ENCODE results near the gene TBC1D24.

TBC1D24 gene

GRCh38 chr16:2458887-2459646 lies 15.9 kb upstream of the TBC1D24 start:
- H3K9me3 Mint-ChIP-seq: no peaks in the 10 kb centered on the region
- DNase-seq: no peak
- no peaks in the 10 kb centered on the region for H3K27me3 Mint-ChIP-seq
- peak overlapping the region; percentile 85 for H3K27ac Mint-ChIP-seq
- peak overlapping the region; percentile 81 for H3K4me3 Mint-ChIP-seq
- H3K4me1 Mint-ChIP-seq (ENCODE audit: low read depth): peaks cover 14% of the 10 kb centered on the region
- H3K36me3 Mint-ChIP-seq (ENCODE audit: low read depth): peaks cover 64% of the 10 kb centered on the region

GRCh38 chr16:2459647-2460390 lies 15.1 kb upstream of the TBC1D24 start, which contains the start of gene TEDC2:
Gene TEDC2 (plus strand): TSS chr16:2460109. CDS start chr16:2460145, 36 bp downstream.
- peaks cover 14% of the 10 kb centered on the region for H3K4me1 Mint-ChIP-seq (ENCODE audit: low read depth)
- H3K4me3 Mint-ChIP-seq: peak within 1 kb of the TSS; percentile 81
- H3K27ac Mint-ChIP-seq: peak within 1 kb of the TSS; percentile 85
- H3K27me3 Mint-ChIP-seq: no peaks in the 10 kb centered on the region
- DNase-seq: peak; percentile 97
- H3K36me3 Mint-ChIP-seq (ENCODE audit: low read depth): peaks cover 57% of the 10 kb centered on the region
- no peaks in the 10 kb centered on the region for H3K9me3 Mint-ChIP-seq

GRCh38 chr16:2460391-2460713 lies 14.6 kb upstream of the TBC1D24 start:
- Mint-ChIP-seq H3K36me3 (ENCODE audit: low read depth) (peaks cover 53% of the 10 kb centered on the region), H3K27ac (no peak overlapping the region), H3K4me3 (peak overlapping the region; percentile 81), H3K27me3 (no peaks in the 10 kb centered on the region), H3K9me3 (no peaks in the 10 kb centered on the region), H3K4me1 (ENCODE audit: low read depth) (peaks cover 14% of the 10 kb centered on the region)
- no peak for DNase-seq

- peaks cover 14% of the 10 kb centered on the region for H3K4me1 Mint-ChIP-seq (ENCODE audit: low read depth)
- H3K4me3 Mint-ChIP-seq: peak overlapping the region; percentile 81
- H3K27ac Mint-ChIP-seq: no peak overlapping the region
Measured at GRCh38 chr16:2460916-2461315, 14.0 kb upstream of the TBC1D24 start.

GRCh38 chr16:2462031-2462866 lies 12.7 kb upstream of the TBC1D24 start:
- Mint-ChIP-seq H3K4me1 (ENCODE audit: low read depth) (peaks cover 17% of the 10 kb centered on the region), H3K27ac (no peak overlapping the region), H3K36me3 (ENCODE audit: low read depth) (peaks cover 34% of the 10 kb centered on the region), H3K4me3 (no peak overlapping the region), H3K27me3 (peaks cover 6% of the 10 kb centered on the region), H3K9me3 (no peaks in the 10 kb centered on the region)
- DNase-seq: no peak

More at GRCh38 chr16:2460916-2461315, 14.0 kb upstream of the TBC1D24 start:
- peaks cover 47% of the 10 kb centered on the region for H3K36me3 Mint-ChIP-seq (ENCODE audit: low read depth)
- DNase-seq: no peak
- H3K27me3 Mint-ChIP-seq: no peaks in the 10 kb centered on the region
- H3K9me3 Mint-ChIP-seq: no peaks in the 10 kb centered on the region

- Mint-ChIP-seq H3K27ac (peak overlapping the region; percentile 40), H3K36me3 (ENCODE audit: low read depth) (peaks cover 21% of the 10 kb centered on the region), H3K4me1 (ENCODE audit: low read depth) (peaks cover 20% of the 10 kb centered on the region), H3K4me3 (no peak overlapping the region), H3K27me3 (peaks cover 20% of the 10 kb centered on the region), H3K9me3 (no peaks in the 10 kb centered on the region)
- DNase-seq: no peak
Measured at GRCh38 chr16:2464333-2464732, 10.6 kb upstream of the TBC1D24 start.

- no peak overlapping the region for H3K4me3 Mint-ChIP-seq
- no peak for DNase-seq
- H3K36me3 Mint-ChIP-seq (ENCODE audit: low read depth): peaks cover 18% of the 10 kb centered on the region
- H3K27ac Mint-ChIP-seq: no peak overlapping the region
- no peaks in the 10 kb centered on the region for H3K9me3 Mint-ChIP-seq
- peaks cover 34% of the 10 kb centered on the region for H3K27me3 Mint-ChIP-seq
- H3K4me1 Mint-ChIP-seq (ENCODE audit: low read depth): peaks cover 12% of the 10 kb centered on the region
Measured at GRCh38 chr16:2465653-2466415, 9.1 kb upstream of the TBC1D24 start.

- Mint-ChIP-seq H3K4me3 (no peak overlapping the region), H3K9me3 (no peaks in the 10 kb centered on the region), H3K27ac (peak overlapping the region; percentile 22), H3K4me1 (ENCODE audit: low read depth) (peaks cover 14% of the 10 kb centered on the region), H3K36me3 (ENCODE audit: low read depth) (peaks cover 12% of the 10 kb centered on the region), H3K27me3 (peaks cover 34% of the 10 kb centered on the region)
- peak; percentile 46 for DNase-seq
Measured at GRCh38 chr16:2466667-2467527, 8.0 kb upstream of the TBC1D24 start.

- Mint-ChIP-seq H3K4me3 (no peak overlapping the region), H3K9me3 (no peaks in the 10 kb centered on the region), H3K36me3 (ENCODE audit: low read depth) (peaks cover 4% of the 10 kb centered on the region), H3K27ac (no peak overlapping the region), H3K27me3 (peaks cover 36% of the 10 kb centered on the region), H3K4me1 (ENCODE audit: low read depth) (peaks cover 16% of the 10 kb centered on the region)
- DNase-seq: peak; percentile 53
Measured at GRCh38 chr16:2467528-2468232, 7.2 kb upstream of the TBC1D24 start.

- DNase-seq: peak; percentile 45
- peaks cover 2% of the 10 kb centered on the region for H3K36me3 Mint-ChIP-seq (ENCODE audit: low read depth)
- peak overlapping the region; percentile 25 for H3K4me3 Mint-ChIP-seq
- peak overlapping the region; percentile 26 for H3K27ac Mint-ChIP-seq
- peaks cover 42% of the 10 kb centered on the region for H3K27me3 Mint-ChIP-seq
- H3K9me3 Mint-ChIP-seq: no peaks in the 10 kb centered on the region
- peaks cover 20% of the 10 kb centered on the region for H3K4me1 Mint-ChIP-seq (ENCODE audit: low read depth)
Measured at GRCh38 chr16:2468233-2468724, 6.6 kb upstream of the TBC1D24 start.

- H3K4me3 Mint-ChIP-seq: peak overlapping the region; percentile 25
Measured at GRCh38 chr16:2468725-2469398, 6.1 kb upstream of the TBC1D24 start.

More at GRCh38 chr16:2468725-2469398, 6.1 kb upstream of the TBC1D24 start:
- peak overlapping the region; percentile 26 for H3K27ac Mint-ChIP-seq
- H3K4me1 Mint-ChIP-seq (ENCODE audit: low read depth): peaks cover 22% of the 10 kb centered on the region
- no peaks in the 10 kb centered on the region for H3K36me3 Mint-ChIP-seq (ENCODE audit: low read depth)
- peaks cover 44% of the 10 kb centered on the region for H3K27me3 Mint-ChIP-seq
- no peaks in the 10 kb centered on the region for H3K9me3 Mint-ChIP-seq
- peak; percentile 42 for DNase-seq
